ENCODE measurements around the gene MTARC1.

Gene MTARC1

GRCh38 chr1:220826729-220827128, 40.0 kb downstream of the MTARC1 start:
- in situ Hi-C loops (cut with MboI; ENCODE audit: low sequenced_read_pairs) = no loop called here

GRCh38 chr1:220827445-220828178, 40.9 kb downstream of the MTARC1 start:
- in situ Hi-C loops (cut with MboI; ENCODE audit: low sequenced_read_pairs) = no loop called here

- in situ Hi-C loops (cut with MboI; ENCODE audit: low sequenced_read_pairs) = no loop called here
Observed at GRCh38 chr1:220828179-220828490, 41.4 kb downstream of the MTARC1 start.

GRCh38 chr1:220828950-220829586, 42.4 kb downstream of the MTARC1 start:
- in situ Hi-C loops (cut with MboI; ENCODE audit: low sequenced_read_pairs) = no loop called here

GRCh38 chr1:220833436-220833835, 46.7 kb downstream of the MTARC1 start:
- in situ Hi-C loops (cut with MboI; ENCODE audit: low sequenced_read_pairs) = no loop called here

- in situ Hi-C loops (cut with MboI; ENCODE audit: low sequenced_read_pairs) = no loop called here
Observed at GRCh38 chr1:220834155-220834870, 47.6 kb downstream of the MTARC1 start.
